ACC112 (cell line): ENCODE data around the gene SYN1.

Experiments
- H2AFZ ChIP-seq: fragments of 200-600 bp; sonication (generic); one replicate; pipeline ENCODE4 v1.6.0; 2017; ENCODE audit warnings: antibody characterized with exemption, low read length; ENCODE audit not compliant: unreplicated experiment
- H3K27ac ChIP-seq: fragments of 200-600 bp; sonication (generic); 2 replicates; pipeline ENCODE4 v1.5.1; 2014; ENCODE audit warnings: low read depth, mild to moderate bottlenecking, antibody characterized with exemption, low read length, moderate library complexity
- H3K27me3 ChIP-seq: fragments of 200-600 bp; sonication (generic); 2 replicates; pipeline ENCODE4 v1.6.1; 2014; ENCODE audit warnings: mild to moderate bottlenecking, antibody characterized with exemption, low read length, moderate library complexity, mixed read lengths; ENCODE audit not compliant: insufficient read depth
- H3K36me3 ChIP-seq: fragments of 200-600 bp; sonication (generic); 2 replicates; pipeline ENCODE4 v1.6.1; 2016; ENCODE audit warnings: mild to moderate bottlenecking, antibody characterized with exemption, low read length, moderate library complexity, mixed read lengths; ENCODE audit not compliant: insufficient read depth
- H3K4me1 ChIP-seq: fragments of 200-600 bp; sonication (generic); one replicate; pipeline ENCODE4 v1.6.1; 2016; ENCODE audit warnings: low read length, mixed read lengths; ENCODE audit not compliant: insufficient read depth, unreplicated experiment, control insufficient read depth
- H3K4me3 ChIP-seq: fragments of 200-600 bp; sonication (generic); 2 replicates; pipeline ENCODE4 v1.5.1; 2014; ENCODE audit warnings: mild to moderate bottlenecking, low read depth, low read length
- H3K79me2 ChIP-seq: fragments of 200-600 bp; sonication (generic); one replicate; pipeline ENCODE4 v1.6.0; 2016; ENCODE audit warnings: low read length; ENCODE audit not compliant: control insufficient read depth, unreplicated experiment, insufficient read depth

The SYN1 gene

GRCh38 chrX:47523713-47524166 is 95.9 kb downstream of the SYN1 start:
- H3K27me3 ChIP-seq, result no peaks in the 10 kb centered on the region
- H3K4me1 ChIP-seq, result peaks cover 4% of the 10 kb centered on the region
- peak overlapping the region; percentile 68 for H2AFZ ChIP-seq
- peak overlapping the region; percentile 81 for H3K4me3 ChIP-seq
- no peaks in the 10 kb centered on the region for H3K36me3 ChIP-seq
- no peaks in the 10 kb centered on the region for H3K79me2 ChIP-seq
- H3K27ac ChIP-seq, result no peak overlapping the region

GRCh38 chrX:47523297-47523696 is 96.4 kb downstream of the SYN1 start:
- no peaks in the 10 kb centered on the region for H3K79me2 ChIP-seq
- no peaks in the 10 kb centered on the region for H3K27me3 ChIP-seq
- H3K4me3 ChIP-seq, result peak overlapping the region; percentile 81
- H2AFZ ChIP-seq, result peak overlapping the region; percentile 68
- no peak overlapping the region for H3K27ac ChIP-seq
- peaks cover 6% of the 10 kb centered on the region for H3K4me1 ChIP-seq
- H3K36me3 ChIP-seq, result no peaks in the 10 kb centered on the region
